ENCODE measurements around the gene PPP1R15B.

Gene PPP1R15B

DNA sequence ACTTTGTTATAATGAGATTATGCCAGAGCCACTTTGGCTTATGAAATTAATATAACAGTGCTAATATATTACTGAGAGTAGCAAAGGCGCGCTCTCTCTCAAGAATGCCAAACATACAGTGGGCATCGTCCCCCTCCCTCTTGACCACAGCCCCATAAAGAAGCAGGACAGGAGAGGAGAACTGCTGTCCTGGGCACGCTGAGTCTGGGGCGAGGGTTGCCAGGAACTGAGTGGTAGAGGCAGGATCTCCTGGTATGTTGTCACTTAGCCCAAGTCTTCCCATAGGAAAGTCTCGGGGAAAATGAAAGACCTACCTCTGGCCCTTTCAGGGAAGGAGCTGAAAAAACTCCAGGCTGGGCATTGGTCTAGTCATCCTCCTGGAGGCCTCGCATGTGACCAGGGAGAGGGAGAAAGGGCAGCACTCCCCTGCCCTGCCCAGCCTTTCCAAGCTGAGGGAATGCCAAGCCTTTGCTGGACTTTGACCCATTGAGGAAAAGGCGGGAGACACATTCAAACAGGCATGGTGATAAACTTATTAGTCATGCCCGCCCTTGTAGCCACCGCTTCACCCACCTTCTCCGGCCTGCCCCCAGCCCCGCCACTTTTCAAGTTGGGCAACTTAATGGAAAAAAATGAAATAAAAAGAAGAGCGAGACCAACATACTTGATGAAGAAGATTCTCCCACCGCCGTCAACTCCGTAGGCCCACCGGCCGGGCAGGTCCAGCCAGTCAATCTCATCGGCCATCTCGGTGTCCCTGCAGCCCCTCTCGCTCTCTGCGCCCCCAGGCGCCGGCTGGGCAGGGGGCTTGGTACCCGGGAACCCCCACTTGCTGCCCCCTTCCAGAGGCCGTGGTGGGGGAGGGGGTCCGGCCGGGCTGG is 34.5 kb downstream of the PPP1R15B start:
- ATAC-seq (replicated peaks; ENCODE audit: extremely low read depth, poor library complexity, severe bottlenecking) (no peak), DNase-seq (ENCODE audit: low spot score in 2 of 2) (no peak)
- peaks cover 17% of the 10 kb centered on the region for H3K27me3 Mint-ChIP-seq
- H3K9me3 Mint-ChIP-seq: no peaks in the 10 kb centered on the region
- H3K27ac Mint-ChIP-seq (ENCODE audit: low read depth): no peak overlapping the region
- peaks cover 7% of the 10 kb centered on the region for H3K4me1 Mint-ChIP-seq
- peaks cover 3% of the 10 kb centered on the region for H3K36me3 Mint-ChIP-seq (ENCODE audit: insufficient read depth)
- peak overlapping the region; percentile 88 for H3K4me3 Mint-ChIP-seq

DNA sequence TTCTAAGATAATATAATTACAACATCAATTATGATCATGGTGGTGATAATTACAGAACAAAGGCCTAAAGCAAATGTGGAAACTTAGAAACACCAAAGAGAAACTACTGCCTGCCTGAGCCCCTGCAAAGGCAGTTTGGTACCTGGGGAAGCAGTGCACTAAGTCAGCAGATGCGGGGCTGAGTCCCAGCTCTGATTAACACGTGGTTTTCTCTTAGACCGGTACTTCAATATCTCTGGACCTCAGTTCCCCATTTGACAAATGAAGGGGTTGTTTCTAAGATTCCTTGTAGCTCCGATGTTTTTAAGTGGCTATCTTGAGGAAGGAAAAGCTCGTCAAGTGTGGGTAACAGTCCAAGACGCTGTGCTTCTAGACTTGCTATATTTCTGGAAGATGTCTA is 35.2 kb downstream of the PPP1R15B start:
- no peaks in the 10 kb centered on the region for H3K9me3 Mint-ChIP-seq
- ATAC-seq (replicated peaks; ENCODE audit: extremely low read depth, poor library complexity, severe bottlenecking): no peak
- no peak for DNase-seq (ENCODE audit: low spot score in 2 of 2)
- H3K27ac Mint-ChIP-seq (ENCODE audit: low read depth): no peak overlapping the region
- peak overlapping the region; percentile 88 for H3K4me3 Mint-ChIP-seq
- H3K27me3 Mint-ChIP-seq: peaks cover 17% of the 10 kb centered on the region
- H3K36me3 Mint-ChIP-seq (ENCODE audit: insufficient read depth): peaks cover 3% of the 10 kb centered on the region
- peaks cover 7% of the 10 kb centered on the region for H3K4me1 Mint-ChIP-seq

DNA sequence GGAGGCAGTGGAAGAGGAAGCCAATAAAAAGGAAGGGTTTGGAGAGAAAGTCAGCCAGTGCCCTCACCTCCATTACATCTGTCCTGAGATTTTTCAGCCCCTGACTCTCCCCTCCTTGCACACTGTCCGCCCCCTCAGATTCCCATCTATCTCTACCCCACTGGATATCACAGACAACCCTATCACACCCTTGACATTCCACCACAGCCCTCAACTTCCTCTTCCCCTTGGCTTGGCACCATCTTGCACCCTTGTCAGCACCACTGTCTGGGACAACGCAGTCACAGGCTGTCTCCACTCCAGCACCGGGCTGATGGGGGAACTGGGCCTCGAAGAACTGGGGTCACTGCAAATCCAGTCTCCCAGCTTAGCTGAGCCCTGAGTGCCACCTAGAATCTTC is 37.7 kb downstream of the PPP1R15B start:
- H3K27me3 Mint-ChIP-seq: peaks cover 17% of the 10 kb centered on the region
- no peak overlapping the region for H3K4me3 Mint-ChIP-seq
- ATAC-seq (replicated peaks; ENCODE audit: extremely low read depth, poor library complexity, severe bottlenecking) (no peak), DNase-seq (ENCODE audit: low spot score in 2 of 2) (no peak)
- peaks cover 7% of the 10 kb centered on the region for H3K4me1 Mint-ChIP-seq
- H3K27ac Mint-ChIP-seq (ENCODE audit: low read depth): no peak overlapping the region
- H3K9me3 Mint-ChIP-seq: no peaks in the 10 kb centered on the region
- H3K36me3 Mint-ChIP-seq (ENCODE audit: insufficient read depth): peaks cover 3% of the 10 kb centered on the region

DNA sequence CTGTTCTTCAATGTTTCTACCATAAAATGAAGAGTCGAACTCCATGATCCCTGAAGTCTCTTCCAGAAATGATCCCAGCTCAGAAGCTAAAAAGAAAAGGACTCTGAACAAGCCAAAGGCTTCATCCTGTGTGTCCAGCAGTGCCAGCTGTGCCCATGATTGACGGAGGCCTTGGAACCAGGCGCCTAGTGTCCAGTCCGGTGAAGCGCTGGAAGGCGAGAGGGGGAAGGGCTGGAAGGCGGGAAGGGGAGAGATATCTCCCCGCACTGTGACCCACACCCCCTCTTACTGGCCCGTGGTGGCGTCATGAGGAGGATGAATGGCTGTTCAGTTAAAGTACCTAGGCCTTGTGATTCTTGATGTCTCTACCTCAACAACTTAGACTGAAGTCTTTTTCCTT is 41.4 kb downstream of the PPP1R15B start:
- Mint-ChIP-seq H3K4me3 (no peak overlapping the region), H3K4me1 (no peaks in the 10 kb centered on the region), H3K9me3 (no peaks in the 10 kb centered on the region), H3K27me3 (peaks cover 9% of the 10 kb centered on the region), H3K27ac (ENCODE audit: low read depth) (no peak overlapping the region), H3K36me3 (ENCODE audit: insufficient read depth) (no peaks in the 10 kb centered on the region)
- DNase-seq (ENCODE audit: low spot score in 2 of 2) (no peak), ATAC-seq (replicated peaks; ENCODE audit: extremely low read depth, poor library complexity, severe bottlenecking) (no peak)

DNA sequence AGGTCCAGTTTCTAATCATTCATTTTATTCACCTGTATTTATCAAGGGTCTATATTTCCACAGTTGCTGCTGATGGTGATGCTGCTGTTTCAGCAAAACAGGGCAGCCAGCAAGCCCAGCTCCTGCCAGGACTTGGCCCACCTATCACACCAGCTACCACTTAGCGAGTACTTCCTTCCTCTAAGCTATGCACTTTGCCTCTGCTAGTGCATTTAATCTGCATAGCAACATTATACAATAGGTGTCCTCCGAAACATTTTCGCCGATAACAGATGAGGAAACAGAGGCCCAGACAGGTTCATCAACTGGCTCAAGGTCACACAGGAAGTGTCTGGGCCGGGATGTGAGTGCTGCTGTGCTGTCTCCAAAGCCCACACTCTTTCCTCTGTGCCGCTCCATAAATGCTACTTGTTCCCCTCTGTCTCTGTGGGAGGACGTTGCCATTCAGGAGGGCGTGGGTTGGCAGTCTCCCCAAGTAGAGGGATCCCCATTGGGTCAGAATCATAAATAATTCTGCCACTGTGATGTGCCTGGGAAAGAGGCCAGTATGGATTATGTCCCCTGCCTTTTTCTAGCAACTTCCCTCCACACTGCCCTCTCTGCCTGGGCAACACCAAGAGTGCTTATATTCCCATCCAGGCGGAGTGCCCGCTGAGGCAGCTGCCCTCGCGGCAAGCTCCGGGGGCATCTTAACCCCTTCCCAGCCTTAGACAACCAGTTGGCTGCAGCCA is 42.5 kb downstream of the PPP1R15B start:
- no peak for DNase-seq (ENCODE audit: low spot score in 2 of 2)
- Mint-ChIP-seq H3K4me1 (peaks cover 1% of the 10 kb centered on the region), H3K36me3 (ENCODE audit: insufficient read depth) (no peaks in the 10 kb centered on the region), H3K27ac (ENCODE audit: low read depth) (no peak overlapping the region), H3K27me3 (peaks cover 9% of the 10 kb centered on the region), H3K4me3 (no peak overlapping the region), H3K9me3 (no peaks in the 10 kb centered on the region)
- ATAC-seq (replicated peaks; ENCODE audit: extremely low read depth, poor library complexity, severe bottlenecking): no peak

DNA sequence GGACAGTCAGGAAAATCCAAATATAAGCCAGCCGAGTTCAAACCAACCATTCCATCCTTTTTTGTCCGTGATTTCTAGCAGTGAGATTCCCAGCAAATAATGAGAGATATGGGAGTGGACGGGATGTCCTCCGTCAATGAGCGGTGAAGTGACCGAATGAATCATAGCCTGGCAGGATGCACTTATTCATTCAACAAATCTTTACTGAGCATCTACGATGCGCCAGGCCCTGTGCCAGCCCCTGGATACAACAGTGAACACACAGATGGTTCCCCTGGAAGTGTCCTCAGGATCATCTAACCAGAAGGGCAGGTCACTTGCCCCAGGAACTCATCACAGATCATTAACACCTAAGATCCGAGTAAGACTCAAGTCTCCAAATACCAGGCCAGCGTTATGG is 43.7 kb downstream of the PPP1R15B start:
- ATAC-seq (replicated peaks; ENCODE audit: extremely low read depth, poor library complexity, severe bottlenecking) (no peak), DNase-seq (ENCODE audit: low spot score in 2 of 2) (no peak)
- Mint-ChIP-seq H3K36me3 (ENCODE audit: insufficient read depth) (peaks cover 2% of the 10 kb centered on the region), H3K4me1 (peaks cover 10% of the 10 kb centered on the region), H3K27me3 (peaks cover 9% of the 10 kb centered on the region), H3K27ac (ENCODE audit: low read depth) (no peak overlapping the region), H3K4me3 (no peak overlapping the region), H3K9me3 (no peaks in the 10 kb centered on the region)

DNA sequence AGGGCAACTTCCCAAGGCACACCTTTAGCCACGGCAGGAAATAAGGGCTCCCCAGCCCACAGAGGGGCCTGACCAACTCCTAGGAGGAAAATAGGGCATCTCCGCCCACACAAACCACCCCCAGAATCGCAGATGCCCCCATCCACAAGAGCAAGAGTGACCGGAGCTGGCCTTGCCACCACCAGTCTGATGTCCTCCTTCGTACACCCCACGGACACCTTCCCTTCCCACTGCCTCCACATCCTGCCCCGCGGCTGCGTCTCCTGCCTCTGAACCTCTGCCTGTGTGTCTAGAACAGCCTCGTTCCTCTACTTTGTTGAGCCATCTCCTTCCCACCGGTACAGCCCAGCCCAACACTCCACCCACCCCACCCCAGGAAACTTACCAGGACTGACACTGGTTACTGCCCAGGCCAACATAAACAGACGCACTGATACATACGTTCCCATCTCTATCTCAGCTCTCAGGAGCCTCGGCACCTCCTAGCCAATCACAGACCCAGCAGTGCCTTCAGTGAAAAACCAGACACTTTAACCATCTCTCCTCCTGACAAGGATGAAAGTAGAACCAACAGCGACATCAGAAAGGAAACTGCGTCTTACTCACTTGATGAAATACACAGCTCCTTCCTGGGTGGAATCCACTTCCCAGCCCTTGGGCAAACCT is 44.3 kb downstream of the PPP1R15B start:
- DNase-seq (ENCODE audit: low spot score in 2 of 2) (no peak), ATAC-seq (replicated peaks; ENCODE audit: extremely low read depth, poor library complexity, severe bottlenecking) (no peak)
- Mint-ChIP-seq H3K9me3 (no peaks in the 10 kb centered on the region), H3K27me3 (peaks cover 9% of the 10 kb centered on the region), H3K36me3 (ENCODE audit: insufficient read depth) (peaks cover 2% of the 10 kb centered on the region), H3K27ac (ENCODE audit: low read depth) (no peak overlapping the region), H3K4me3 (no peak overlapping the region), H3K4me1 (peaks cover 15% of the 10 kb centered on the region)

DNA sequence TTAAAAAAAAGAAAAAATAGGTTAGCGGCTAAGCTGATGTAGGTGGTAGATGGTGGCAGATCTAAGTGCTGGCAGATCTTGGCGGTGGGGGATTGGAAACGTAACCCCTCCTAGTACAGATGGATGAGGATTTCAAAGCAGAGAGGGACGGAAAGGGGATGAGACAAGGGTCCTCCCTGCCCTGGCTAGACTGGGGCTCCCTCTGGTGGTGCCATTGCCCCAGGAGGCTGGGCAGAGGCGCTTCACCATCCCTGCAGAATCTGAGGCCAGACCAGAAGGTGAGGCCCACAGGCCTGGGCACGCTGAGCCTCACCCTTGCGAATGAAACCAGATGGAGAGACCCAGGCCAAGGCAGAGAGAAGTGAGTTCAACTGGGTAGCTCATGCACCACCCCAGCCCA is 44.9 kb downstream of the PPP1R15B start:
- ATAC-seq (replicated peaks; ENCODE audit: extremely low read depth, poor library complexity, severe bottlenecking): no peak
- DNase-seq (ENCODE audit: low spot score in 2 of 2): no peak
- peaks cover 2% of the 10 kb centered on the region for H3K36me3 Mint-ChIP-seq (ENCODE audit: insufficient read depth)
- no peaks in the 10 kb centered on the region for H3K9me3 Mint-ChIP-seq
- H3K27ac Mint-ChIP-seq (ENCODE audit: low read depth): no peak overlapping the region
- peaks cover 15% of the 10 kb centered on the region for H3K4me1 Mint-ChIP-seq
- peaks cover 9% of the 10 kb centered on the region for H3K27me3 Mint-ChIP-seq
- H3K4me3 Mint-ChIP-seq: no peak overlapping the region

DNA sequence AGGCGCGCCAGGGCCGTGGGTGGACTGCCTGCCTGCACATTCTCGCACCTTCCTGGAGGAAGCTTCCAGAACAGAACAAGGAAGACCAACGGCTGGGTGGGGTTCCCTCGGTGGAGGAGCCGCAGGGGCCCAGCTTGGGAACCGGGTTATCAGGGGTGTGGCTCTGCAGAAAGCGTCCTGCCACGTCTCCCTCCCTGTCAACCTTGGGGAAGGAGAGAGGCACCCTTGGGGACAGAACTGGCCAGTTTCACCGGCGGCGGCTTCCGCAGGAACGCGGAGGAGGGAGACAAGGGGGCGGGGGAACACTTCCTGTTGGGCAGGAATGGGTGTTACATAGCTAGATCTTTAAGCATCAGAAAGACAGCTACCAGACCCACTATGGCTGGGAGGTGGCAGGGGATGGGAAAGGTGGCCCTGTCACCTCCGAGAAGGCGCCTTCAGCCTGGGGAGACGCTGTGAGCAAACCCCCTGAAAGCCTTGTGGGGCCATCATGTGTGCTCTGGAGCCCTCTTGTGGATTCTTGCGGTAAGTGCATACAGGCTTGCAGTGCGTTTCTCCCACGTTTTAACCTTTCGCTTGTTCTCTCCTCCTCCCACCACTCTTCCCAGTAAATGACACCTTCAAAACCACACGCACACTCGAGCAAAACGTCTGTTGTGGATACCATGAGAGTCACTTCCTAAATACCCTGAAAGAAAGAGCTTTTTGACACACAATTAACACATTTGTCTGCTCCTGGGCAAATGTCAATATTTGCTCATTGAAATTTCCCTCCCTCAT is 48.1 kb downstream of the PPP1R15B start:
- Mint-ChIP-seq H3K4me1 (peaks cover 15% of the 10 kb centered on the region), H3K27ac (ENCODE audit: low read depth) (peak overlapping the region; percentile 54), H3K9me3 (no peaks in the 10 kb centered on the region), H3K4me3 (peak overlapping the region; percentile 61), H3K27me3 (peaks cover 23% of the 10 kb centered on the region), H3K36me3 (ENCODE audit: insufficient read depth) (peaks cover 2% of the 10 kb centered on the region)
- ATAC-seq (replicated peaks; ENCODE audit: extremely low read depth, poor library complexity, severe bottlenecking) (peak; percentile 89), DNase-seq (ENCODE audit: low spot score in 2 of 2) (peak; percentile 54 to 56)

DNA sequence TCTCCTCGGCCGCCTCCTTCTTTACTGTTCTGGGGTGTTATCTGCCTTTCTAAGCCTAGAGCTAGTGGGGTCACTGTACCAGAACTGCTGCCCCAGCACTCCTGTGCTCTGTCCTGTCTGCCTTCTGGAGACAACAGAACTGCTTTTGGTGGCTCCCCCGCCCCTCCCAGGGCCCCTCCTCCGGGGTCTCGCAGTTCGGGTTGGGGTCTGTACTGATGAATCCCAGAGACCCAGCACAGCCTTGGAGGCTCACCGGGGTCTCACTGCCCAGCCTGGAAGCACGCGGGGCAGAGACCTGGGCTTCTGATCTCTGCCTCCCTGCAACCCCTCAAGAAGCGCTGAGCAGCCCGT is 48.7 kb downstream of the PPP1R15B start:
- H3K9me3 Mint-ChIP-seq: no peaks in the 10 kb centered on the region
- ATAC-seq (replicated peaks; ENCODE audit: extremely low read depth, poor library complexity, severe bottlenecking): no peak
- DNase-seq (ENCODE audit: low spot score in 2 of 2): no peak

DNA sequence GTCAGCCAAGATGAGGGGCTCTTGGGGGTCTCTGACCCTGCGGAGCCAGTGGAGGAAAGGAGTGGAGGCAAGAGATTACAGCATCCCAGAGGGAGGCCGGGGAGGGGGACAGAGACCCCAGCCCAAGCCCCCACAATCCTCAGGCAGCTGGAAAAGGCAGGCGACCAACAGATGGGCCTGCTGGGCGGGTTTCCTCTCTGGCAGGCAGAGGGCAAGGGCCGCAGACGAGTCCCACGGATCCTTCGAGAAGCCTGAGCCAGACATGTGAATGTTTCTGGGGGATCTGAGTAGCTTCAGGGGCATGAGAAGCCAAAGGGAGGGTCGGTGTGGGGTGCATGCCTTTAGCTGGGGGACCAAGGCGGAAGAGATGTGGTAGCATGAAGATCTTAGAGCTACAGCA is 49.8 kb downstream of the PPP1R15B start:
- Mint-ChIP-seq H3K36me3 (ENCODE audit: insufficient read depth) (peaks cover 2% of the 10 kb centered on the region), H3K4me3 (no peak overlapping the region), H3K4me1 (peaks cover 15% of the 10 kb centered on the region), H3K27me3 (peaks cover 28% of the 10 kb centered on the region), H3K9me3 (no peaks in the 10 kb centered on the region), H3K27ac (ENCODE audit: low read depth) (no peak overlapping the region)
- ATAC-seq (replicated peaks; ENCODE audit: extremely low read depth, poor library complexity, severe bottlenecking) (no peak), DNase-seq (ENCODE audit: low spot score in 2 of 2) (no peak)

More for the DNA sequence above, 48.7 kb downstream of the PPP1R15B start:
- H3K27ac Mint-ChIP-seq (ENCODE audit: low read depth): peak overlapping the region; percentile 54
- peaks cover 15% of the 10 kb centered on the region for H3K4me1 Mint-ChIP-seq
- peaks cover 2% of the 10 kb centered on the region for H3K36me3 Mint-ChIP-seq (ENCODE audit: insufficient read depth)
- H3K4me3 Mint-ChIP-seq: peak overlapping the region; percentile 61
- H3K27me3 Mint-ChIP-seq: peaks cover 23% of the 10 kb centered on the region

DNA sequence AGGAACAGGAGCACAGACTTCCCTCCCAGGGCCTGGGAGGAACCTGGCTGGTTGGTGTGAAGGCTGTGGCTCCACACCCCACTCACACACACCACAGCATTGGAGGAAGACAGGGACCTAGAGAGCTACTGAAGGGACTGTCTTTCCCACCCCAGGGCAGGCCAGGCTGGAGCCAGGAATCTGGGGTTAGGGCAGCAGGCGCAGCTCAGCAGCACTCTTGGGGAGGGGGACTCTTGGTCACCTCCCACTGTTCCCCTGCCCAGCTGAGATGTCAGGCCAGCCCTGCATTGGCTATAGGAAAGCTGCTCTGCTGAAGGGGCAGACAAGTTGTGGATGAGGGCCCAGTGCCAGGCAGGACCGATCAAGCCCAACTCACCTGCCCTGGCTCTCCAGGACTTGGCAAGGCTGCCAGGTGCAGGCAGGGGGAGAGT is 50.3 kb downstream of the PPP1R15B start:
- peaks cover 2% of the 10 kb centered on the region for H3K36me3 Mint-ChIP-seq (ENCODE audit: insufficient read depth)
- H3K27ac Mint-ChIP-seq (ENCODE audit: low read depth): no peak overlapping the region
- peaks cover 28% of the 10 kb centered on the region for H3K27me3 Mint-ChIP-seq
- ATAC-seq (replicated peaks; ENCODE audit: extremely low read depth, poor library complexity, severe bottlenecking): no peak
- H3K4me3 Mint-ChIP-seq: no peak overlapping the region
- peaks cover 15% of the 10 kb centered on the region for H3K4me1 Mint-ChIP-seq
- DNase-seq (ENCODE audit: low spot score in 2 of 2): no peak
- no peaks in the 10 kb centered on the region for H3K9me3 Mint-ChIP-seq
